Activated T-cell treated with anti-CD3 and anti-CD28 coated beads, Interleukin-2, amount 50 U/mL, for 48 hours (primary cell): ENCODE measurements around the gene PRR5L.
A peak's percentile ranks its signal among the peaks of the same experiment; 100 is the strongest.

Experiments
- DNase-seq, 2 experiments: peaks; one replicate each; pipeline ENCODE4 v3.0.0-alpha.2; 2020

PRR5L gene

GRCh38 chr11:36407356-36407755 is 111.3 kb downstream of the PRR5L start:
- no peak for DNase-seq

- DNase-seq, result no peak
These were observed 112.5 kb downstream of the PRR5L start for GRCh38 chr11:36408498-36409136.

GRCh38 chr11:36409152-36409816 is 113.2 kb downstream of the PRR5L start:
- DNase-seq, result peak; percentile 41 to 54

- DNase-seq, result peak in 1 of 2 experiments; percentile 31
These were observed 115.1 kb downstream of the PRR5L start for GRCh38 chr11:36411202-36411640.

GRCh38 chr11:36412781-36413383 is 116.8 kb downstream of the PRR5L start:
- no peak for DNase-seq

- no peak for DNase-seq
These were observed 121.1 kb downstream of the PRR5L start for GRCh38 chr11:36417154-36417553.

- DNase-seq, result no peak
These were observed 123.8 kb downstream of the PRR5L start for GRCh38 chr11:36419791-36420424.

- no peak for DNase-seq
These were observed 125.6 kb downstream of the PRR5L start for GRCh38 chr11:36421546-36422155.

GRCh38 chr11:36425561-36426081 is 129.5 kb downstream of the PRR5L start:
- DNase-seq, result no peak

GRCh38 chr11:36426226-36426848 is 130.2 kb downstream of the PRR5L start:
- DNase-seq, result no peak

- DNase-seq, result no peak
These were observed 131.0 kb downstream of the PRR5L start for GRCh38 chr11:36427079-36427478.

GRCh38 chr11:36427876-36428275 is 131.8 kb downstream of the PRR5L start:
- DNase-seq, result no peak

GRCh38 chr11:36431429-36432092 is 135.5 kb downstream of the PRR5L start:
- DNase-seq, result peak; percentile 52 to 71

- no peak for DNase-seq
These were observed 136.0 kb downstream of the PRR5L start for GRCh38 chr11:36432093-36432469.

- no peak for DNase-seq
These were observed 136.7 kb downstream of the PRR5L start for GRCh38 chr11:36432738-36433137.

GRCh38 chr11:36436064-36436463 is 140.0 kb downstream of the PRR5L start:
- no peak for DNase-seq

GRCh38 chr11:36436589-36436988 is 140.5 kb downstream of the PRR5L start:
- DNase-seq, result no peak

GRCh38 chr11:36437413-36437812 is 141.3 kb downstream of the PRR5L start:
- DNase-seq, result no peak

GRCh38 chr11:36438126-36438525 is 142.0 kb downstream of the PRR5L start:
- DNase-seq, result no peak

- DNase-seq, result peak; percentile 39 to 43
These were observed 145.6 kb downstream of the PRR5L start for GRCh38 chr11:36441610-36442208.

GRCh38 chr11:36443661-36444060 is 147.6 kb downstream of the PRR5L start:
- DNase-seq, result no peak

- no peak for DNase-seq
These were observed 150.0 kb downstream of the PRR5L start for GRCh38 chr11:36446135-36446534.
